CD4-positive, alpha-beta T cell treated with Interleukin-15 for 1 hour (primary cell): ENCODE data around the gene DECR2.
A peak's percentile ranks its signal among the peaks of the same experiment; 100 is the strongest.
"Not testable (repeated sequence)": the region's sequence is repeated elsewhere in the genome, so short reads cannot be mapped to it uniquely, and the experiment has no call there.

Experiments
- DNase-seq: peaks from one replicate; pipeline ENCODE4 v3.0.0-alpha.2; 2020

Gene DECR2

GRCh38 chr16:379961-380761 lies 21.5 kb upstream of the DECR2 start:
- no peak for DNase-seq

GRCh38 chr16:380762-381011 lies 21.0 kb upstream of the DECR2 start:
- DNase-seq: no peak

GRCh38 chr16:381012-381788 lies 20.5 kb upstream of the DECR2 start:
- peak; percentile 37 for DNase-seq

GRCh38 chr16:381789-382717 lies 19.6 kb upstream of the DECR2 start, which contains the start of gene PGAP6:
Gene PGAP6 (minus strand): TSS chr16:381978. CDS start chr16:381821, 157 bp downstream.
- DNase-seq: peak; percentile 60

- DNase-seq: peak; percentile 44
These were observed 18.2 kb upstream of the DECR2 start for GRCh38 chr16:383326-384051.

GRCh38 chr16:386641-387156 lies 15.0 kb upstream of the DECR2 start:
- DNase-seq: no peak

GRCh38 chr16:387761-388666 lies 13.7 kb upstream of the DECR2 start:
- DNase-seq: not testable (repeated sequence)

GRCh38 chr16:389352-389751 lies 12.3 kb upstream of the DECR2 start:
- no peak for DNase-seq

GRCh38 chr16:391885-392335 lies 9.8 kb upstream of the DECR2 start:
- DNase-seq: peak; percentile 80

GRCh38 chr16:392450-393030 lies 9.1 kb upstream of the DECR2 start:
- DNase-seq: peak; percentile 47

- no peak for DNase-seq
These were observed 5.5 kb upstream of the DECR2 start for GRCh38 chr16:396199-396598.

- no peak for DNase-seq
These were observed 5.1 kb upstream of the DECR2 start for GRCh38 chr16:396605-397004.

GRCh38 chr16:397135-397661 lies 4.5 kb upstream of the DECR2 start, which contains the start of gene NME4:
Gene NME4 (plus strand): TSS chr16:397199. CDS start chr16:397223, 24 bp downstream.
- DNase-seq: no peak

GRCh38 chr16:397736-398332 lies 3.9 kb upstream of the DECR2 start:
- peak; percentile 36 for DNase-seq

GRCh38 chr16:398561-399339 lies 2.9 kb upstream of the DECR2 start:
- no peak for DNase-seq

- DNase-seq: no peak
These were observed 2.2 kb upstream of the DECR2 start for GRCh38 chr16:399340-400019.

- DNase-seq: no peak
These were observed 1.6 kb upstream of the DECR2 start for GRCh38 chr16:400061-400591.

- DNase-seq: no peak
These were observed 3.3 kb downstream of the DECR2 start for GRCh38 chr16:404971-405486.
